Neural progenitor cell (in vitro differentiated cells): ENCODE measurements around the gene ZNF888. TPM values are rescaled to one million over a fixed set of nuclear protein-coding genes. Genes with fewer than 3 reads are reported as not detected.
"Not testable (repeated sequence)": the region's sequence is repeated elsewhere in the genome, so short reads cannot be mapped to it uniquely, and the experiment has no call there.

Experiments used
- DNase-seq: peaks from one replicate; pipeline ENCODE4 v3.0.0-alpha.2; 2016; ENCODE audit warnings: low spot score
- H2AFZ ChIP-seq: fragments of 200-600 bp; sonication (generic); replicated peaks from 2 replicates; pipeline ENCODE4 v1.6.1; 2016; ENCODE audit warnings: antibody characterized with exemption
- H3F3A ChIP-seq: fragments of 200-600 bp; sonication (generic); 2 replicates; pipeline ENCODE4 v1.6.1; 2016; ENCODE audit warnings: antibody characterized with exemption, low read depth
- H3K27ac ChIP-seq: fragments of 200-600 bp; sonication (generic); 2 replicates; pipeline ENCODE4 v1.5.1; 2016; ENCODE audit warnings: mild to moderate bottlenecking
- H3K27me3 ChIP-seq: fragments of 200-600 bp; sonication (generic); 2 replicates; pipeline ENCODE4 v1.6.1; 2016; ENCODE audit warnings: mild to moderate bottlenecking, moderate library complexity
- H3K36me3 ChIP-seq: fragments of 200-600 bp; sonication (generic); 2 replicates; pipeline ENCODE4 v1.5.1; 2016
- H3K4me1 ChIP-seq: fragments of 200-600 bp; sonication (generic); 2 replicates; pipeline ENCODE4 v1.6.1; 2016; ENCODE audit warnings: mixed run types
- H3K4me2 ChIP-seq: fragments of 200-600 bp; sonication (generic); 2 replicates; pipeline ENCODE4 v1.6.1; 2016
- H3K4me3 ChIP-seq: fragments of 200-600 bp; sonication (generic); 2 replicates; pipeline ENCODE4 v1.5.1; 2016
- H3K79me2 ChIP-seq: fragments of 200-600 bp; sonication (generic); 2 replicates; pipeline ENCODE4 v1.6.1; 2016; ENCODE audit warnings: low read depth
- H3K9ac ChIP-seq: fragments of 200-600 bp; sonication (generic); 2 replicates; pipeline ENCODE4 v1.6.1; 2016
- H3K9me3 ChIP-seq: fragments of 200-600 bp; sonication (generic); 2 replicates; pipeline ENCODE4 v1.5.1; 2016; ENCODE audit warnings: low read depth
- H4K20me1 ChIP-seq: fragments of 200-600 bp; sonication (generic); 2 replicates; pipeline ENCODE4 v1.6.1; 2016; ENCODE audit warnings: low read depth
- H3K27ac Mint-ChIP-seq: 3 replicates; pipeline ENCODE4 v1.8.0; 2021; ENCODE audit warnings: mixed read lengths
- H3K27me3 Mint-ChIP-seq: 2 replicates; pipeline ENCODE4 v1.8.0; 2022; ENCODE audit warnings: low read depth, mild to moderate bottlenecking, inconsistent platforms, moderate library complexity, mixed read lengths; ENCODE audit not compliant: insufficient read depth
- H3K36me3 Mint-ChIP-seq: 3 replicates; pipeline ENCODE4 v1.8.0; 2021; ENCODE audit warnings: mixed read lengths
- H3K4me1 Mint-ChIP-seq: 3 replicates; pipeline ENCODE4 v1.8.0; 2021; ENCODE audit warnings: mixed read lengths
- H3K4me3 Mint-ChIP-seq: 3 replicates; pipeline ENCODE4 v1.8.0; 2021; ENCODE audit warnings: mild to moderate bottlenecking, moderate library complexity, mixed read lengths
- H3K9me3 Mint-ChIP-seq: 3 replicates; pipeline ENCODE4 v1.8.0; 2020; ENCODE audit warnings: mixed read lengths
- EZH2 ChIP-seq: fragments of 200-600 bp; sonication (generic); IDR thresholded peaks from 2 replicates; pipeline ENCODE4 v1.6.1; 2017; ENCODE audit warnings: antibody characterized with exemption, mild to moderate bottlenecking, moderate library complexity
- EZH2phosphoT487 ChIP-seq: fragments of 200-600 bp; sonication (generic); IDR thresholded peaks from 2 replicates; pipeline ENCODE4 v1.6.1; 2017; ENCODE audit warnings: antibody characterized with exemption
- total RNA-seq: library from RNA; depleted of rRNA; stranded (reverse); fragments of >200 nt; gene quantifications from 2 replicates; pipeline ENCODE4 v1.2.3, GENCODE V29; 2015; ENCODE audit warnings: low replicate concordance
- TF ChIP-seq, protein P1 (sequence below): fragments of 200-600 bp; sonication (generic); IDR thresholded peaks from 2 replicates; pipeline ENCODE4 v1.5.1; 2017; ENCODE audit warnings: antibody characterized with exemption, mild to moderate bottlenecking

Gene ZNF888
- total RNA-seq, 1 donor from 2014 or later: 11.6 TPM

DNA sequence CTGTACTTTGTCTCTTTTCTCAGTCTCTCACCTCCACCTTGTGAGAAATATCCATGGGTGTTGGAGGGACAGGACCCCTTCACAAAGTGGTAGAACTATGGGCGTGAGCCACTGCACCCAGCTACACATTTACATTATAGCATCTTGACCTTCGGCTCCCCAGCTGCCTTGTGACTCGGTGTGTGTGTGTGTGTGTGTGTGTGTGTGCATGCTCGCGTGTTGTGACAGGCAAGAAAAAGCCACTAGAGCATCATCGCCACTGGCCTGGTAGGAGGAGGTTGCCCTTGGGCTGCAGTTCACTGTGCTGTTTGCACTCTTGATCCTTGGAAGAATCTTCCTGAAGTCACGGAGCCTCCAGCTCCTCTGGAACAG lies 13.7 kb upstream of the ZNF888 start:
- H3K4me1 ChIP-seq: no peaks in the 10 kb centered on the region
- peaks cover 46% of the 10 kb centered on the region for H3K36me3 Mint-ChIP-seq
- no peak overlapping the region for H3K4me3 ChIP-seq
- H3K27ac ChIP-seq: no peak overlapping the region
- peaks cover 11% of the 10 kb centered on the region for H3K27me3 Mint-ChIP-seq
- H3K4me3 Mint-ChIP-seq: no peak overlapping the region
- H3K9me3 Mint-ChIP-seq: peaks cover 46% of the 10 kb centered on the region
- H3K79me2 ChIP-seq: peaks cover 27% of the 10 kb centered on the region
- H2AFZ ChIP-seq: no peak overlapping the region
- peaks cover 7% of the 10 kb centered on the region for H3K4me1 Mint-ChIP-seq
- no peaks in the 10 kb centered on the region for H3K36me3 ChIP-seq
- H3K9ac ChIP-seq: no peak overlapping the region
- H3K9me3 ChIP-seq: no peaks in the 10 kb centered on the region
- TF ChIP-seq EZH2 (no peak), EZH2phosphoT487 (no peak)
- TF ChIP-seq, protein P1, sequence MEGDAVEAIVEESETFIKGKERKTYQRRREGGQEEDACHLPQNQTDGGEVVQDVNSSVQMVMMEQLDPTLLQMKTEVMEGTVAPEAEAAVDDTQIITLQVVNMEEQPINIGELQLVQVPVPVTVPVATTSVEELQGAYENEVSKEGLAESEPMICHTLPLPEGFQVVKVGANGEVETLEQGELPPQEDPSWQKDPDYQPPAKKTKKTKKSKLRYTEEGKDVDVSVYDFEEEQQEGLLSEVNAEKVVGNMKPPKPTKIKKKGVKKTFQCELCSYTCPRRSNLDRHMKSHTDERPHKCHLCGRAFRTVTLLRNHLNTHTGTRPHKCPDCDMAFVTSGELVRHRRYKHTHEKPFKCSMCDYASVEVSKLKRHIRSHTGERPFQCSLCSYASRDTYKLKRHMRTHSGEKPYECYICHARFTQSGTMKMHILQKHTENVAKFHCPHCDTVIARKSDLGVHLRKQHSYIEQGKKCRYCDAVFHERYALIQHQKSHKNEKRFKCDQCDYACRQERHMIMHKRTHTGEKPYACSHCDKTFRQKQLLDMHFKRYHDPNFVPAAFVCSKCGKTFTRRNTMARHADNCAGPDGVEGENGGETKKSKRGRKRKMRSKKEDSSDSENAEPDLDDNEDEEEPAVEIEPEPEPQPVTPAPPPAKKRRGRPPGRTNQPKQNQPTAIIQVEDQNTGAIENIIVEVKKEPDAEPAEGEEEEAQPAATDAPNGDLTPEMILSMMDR: no peak
- H3F3A ChIP-seq: peaks cover 6% of the 10 kb centered on the region
- DNase-seq: no peak
- no peak overlapping the region for H3K27ac Mint-ChIP-seq
- no peak overlapping the region for H3K4me2 ChIP-seq
- H3K27me3 ChIP-seq: no peaks in the 10 kb centered on the region
- H4K20me1 ChIP-seq: peaks cover 2% of the 10 kb centered on the region

DNA sequence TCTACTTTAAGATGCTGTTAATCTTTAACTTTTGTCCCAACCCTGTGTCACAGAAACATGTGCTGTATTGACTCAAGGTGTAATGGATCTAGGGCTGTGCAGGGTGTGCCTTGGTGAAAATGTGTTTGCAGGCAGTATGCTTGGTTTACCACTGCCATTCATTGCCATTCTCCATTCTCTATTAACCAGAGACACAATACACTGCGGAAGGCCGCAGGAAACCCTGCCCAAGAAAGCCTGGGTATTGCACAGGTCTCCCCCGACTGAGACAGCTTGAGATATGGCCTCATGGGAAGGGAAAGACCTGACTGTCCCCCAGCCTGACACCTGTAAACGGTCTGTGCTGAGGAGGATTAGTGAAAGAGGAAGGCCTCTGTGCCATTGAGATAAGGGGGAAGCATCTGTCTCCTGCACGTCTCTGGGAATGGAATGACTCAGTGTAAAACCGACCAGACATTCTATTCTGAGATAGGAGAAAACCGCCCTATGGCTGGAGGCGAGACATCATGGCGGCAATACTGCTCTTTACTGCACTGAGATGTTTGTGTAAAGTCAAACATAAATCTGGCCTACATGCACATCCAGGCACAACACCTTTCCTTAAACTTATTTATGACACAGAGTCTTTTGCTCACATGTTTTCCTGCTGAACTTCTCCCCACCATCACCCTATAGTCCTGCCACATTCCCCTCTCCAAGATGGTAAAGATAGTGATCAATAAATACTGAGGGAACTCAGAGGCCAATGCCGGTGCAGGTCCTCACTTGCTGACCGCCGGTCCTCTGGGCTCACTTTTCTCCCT lies 13.1 kb upstream of the ZNF888 start:
- DNase-seq: no peak
- Histone ChIP-seq H4K20me1 (peaks cover 2% of the 10 kb centered on the region), H3K79me2 (peaks cover 27% of the 10 kb centered on the region), H3K4me3 (no peak overlapping the region), H3F3A (peaks cover under 1% of the 10 kb centered on the region), H2AFZ (no peak overlapping the region), H3K9me3 (no peaks in the 10 kb centered on the region), H3K4me2 (no peak overlapping the region), H3K4me1 (no peaks in the 10 kb centered on the region), H3K27me3 (no peaks in the 10 kb centered on the region), H3K27ac (no peak overlapping the region), H3K36me3 (no peaks in the 10 kb centered on the region), H3K9ac (no peak overlapping the region)
- H3K27me3 Mint-ChIP-seq: peaks cover 8% of the 10 kb centered on the region
- H3K4me3 Mint-ChIP-seq: no peak overlapping the region
- peaks cover 2% of the 10 kb centered on the region for H3K4me1 Mint-ChIP-seq
- H3K36me3 Mint-ChIP-seq: peaks cover 47% of the 10 kb centered on the region
- no peak overlapping the region for H3K27ac Mint-ChIP-seq
- H3K9me3 Mint-ChIP-seq: peaks cover 46% of the 10 kb centered on the region
- TF ChIP-seq EZH2phosphoT487 (no peak), EZH2 (no peak)
- TF ChIP-seq, protein P1: no peak

DNA sequence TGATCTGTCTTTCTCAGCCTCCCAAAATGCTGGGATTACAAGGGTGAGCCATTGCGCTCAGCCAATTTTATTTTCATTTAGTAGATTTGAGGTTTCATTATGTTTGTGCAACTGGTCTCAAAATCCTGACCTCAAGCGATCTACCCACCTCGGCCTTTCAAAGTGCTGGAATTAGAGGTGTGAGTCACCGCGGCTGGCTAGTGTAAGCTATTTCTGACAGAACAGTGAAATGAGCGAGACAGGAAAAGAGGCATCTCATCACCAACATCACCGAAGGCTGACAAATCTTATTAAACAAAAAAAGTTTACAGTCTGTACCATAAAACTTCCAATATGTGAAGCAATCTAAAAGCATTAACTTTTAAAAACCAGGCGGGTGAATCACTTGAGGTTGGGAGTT lies 12.2 kb upstream of the ZNF888 start:
- no peak overlapping the region for H3K27ac ChIP-seq
- H3F3A ChIP-seq: no peaks in the 10 kb centered on the region
- no peak overlapping the region for H3K4me3 Mint-ChIP-seq
- H3K27me3 ChIP-seq: no peaks in the 10 kb centered on the region
- no peaks in the 10 kb centered on the region for H3K4me1 ChIP-seq
- H3K36me3 Mint-ChIP-seq: peaks cover 45% of the 10 kb centered on the region
- H3K9ac ChIP-seq: no peak overlapping the region
- no peak for DNase-seq
- no peak overlapping the region for H3K27ac Mint-ChIP-seq
- peaks cover 6% of the 10 kb centered on the region for H3K27me3 Mint-ChIP-seq
- H3K79me2 ChIP-seq: peaks cover 21% of the 10 kb centered on the region
- H3K4me3 ChIP-seq: no peak overlapping the region
- H3K9me3 Mint-ChIP-seq: peaks cover 45% of the 10 kb centered on the region
- TF ChIP-seq EZH2 (no peak), EZH2phosphoT487 (no peak)
- TF ChIP-seq, protein P1: no peak
- H4K20me1 ChIP-seq: peaks cover 2% of the 10 kb centered on the region
- H3K4me1 Mint-ChIP-seq: no peaks in the 10 kb centered on the region
- H3K36me3 ChIP-seq: no peaks in the 10 kb centered on the region
- no peaks in the 10 kb centered on the region for H3K9me3 ChIP-seq
- no peak overlapping the region for H3K4me2 ChIP-seq
- no peak overlapping the region for H2AFZ ChIP-seq

DNA sequence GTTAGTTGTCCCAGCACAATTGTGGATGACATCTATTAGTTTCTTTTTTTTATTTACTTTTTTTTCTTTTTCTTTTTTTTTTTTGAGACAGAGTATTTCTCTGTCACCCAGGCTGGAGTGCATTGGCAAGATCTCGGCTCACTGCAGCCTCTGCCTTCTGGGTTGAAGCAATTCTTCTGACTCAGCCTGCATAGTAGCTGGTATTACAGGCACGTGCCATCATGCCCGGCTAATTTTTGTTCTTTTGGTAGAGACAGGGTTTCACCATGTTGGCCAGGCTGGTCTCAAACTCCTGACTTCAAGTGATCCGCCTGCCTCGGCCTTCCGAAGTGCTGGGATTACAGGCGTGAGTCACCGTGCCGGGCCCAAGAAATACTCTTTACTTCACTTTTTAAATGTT lies 1.4 kb upstream of the ZNF888 start:
- not testable (repeated sequence) for H2AFZ ChIP-seq, H3K27ac Mint-ChIP-seq, H4K20me1 ChIP-seq, H3K9me3 ChIP-seq, H3K9ac ChIP-seq, H3K27me3 Mint-ChIP-seq, H3K79me2 ChIP-seq, H3K36me3 ChIP-seq, H3K27me3 ChIP-seq, H3K4me1 ChIP-seq, H3K4me2 ChIP-seq, H3K4me3 ChIP-seq, DNase-seq, H3K27ac ChIP-seq, H3K4me1 Mint-ChIP-seq
- peaks cover 29% of the 10 kb centered on the region for H3K36me3 Mint-ChIP-seq
- H3F3A ChIP-seq: peaks cover 23% of the 10 kb centered on the region
- H3K4me3 Mint-ChIP-seq: peak overlapping the region; percentile 21
- peaks cover 25% of the 10 kb centered on the region for H3K9me3 Mint-ChIP-seq
